ENCODE data around the gene CNKSR2.

DNA sequence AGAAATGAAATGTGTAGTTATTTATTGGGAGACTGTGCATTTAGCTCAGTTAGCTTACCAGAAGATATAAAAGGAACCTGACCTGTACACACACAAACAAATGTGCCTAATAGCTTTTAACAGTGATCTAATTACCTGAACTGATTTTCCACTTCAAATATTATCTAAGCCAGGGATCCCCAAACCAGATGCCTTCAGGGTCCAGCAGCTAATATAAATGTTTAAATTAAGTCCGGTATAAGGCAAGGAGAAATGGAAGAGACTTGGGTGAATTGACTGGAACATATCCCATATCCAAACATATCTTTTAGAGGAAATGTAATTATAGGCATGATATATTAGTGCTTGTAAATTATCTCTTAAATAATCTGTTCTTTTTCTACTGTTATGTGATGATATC is 66.7 kb downstream of the CNKSR2 start:
- TF ChIP-seq CTCF (IDR thresholded peaks at IDR 0.05) (no peak), EZH2phosphoT487 (IDR thresholded peaks at IDR 0.05) (no peak)

All from neural progenitor cell (in vitro differentiated cells).